Keratinocyte (primary cell): ENCODE results near the gene DLGAP1.

Experiments used
- EZH2 ChIP-seq: IDR thresholded peaks from one replicate; pipeline ENCODE4 v1.6.1; 2012; ENCODE audit warnings: inconsistent platforms, mild to moderate bottlenecking, low read length, moderate library complexity
- TF ChIP-seq, protein P1 (sequence below), 3 experiments: IDR thresholded peaks in 1 of 3; conservative IDR thresholded peaks in 1 of 3; optimal IDR thresholded peaks in 1 of 3; 2 replicates in 2 of 3; 3 replicates in 1 of 3; pipeline versions ENCODE3 to v1.5.1; 2011; ENCODE audit warnings: low read length in 3 of 3, mild to moderate bottlenecking in 3 of 3, moderate library complexity in 2 of 3, control low read depth in 1 of 3, inconsistent platforms in 1 of 3; ENCODE audit not compliant: insufficient read depth in 2 of 3; ENCODE audit errors: extremely low read depth in 1 of 3

DNA sequence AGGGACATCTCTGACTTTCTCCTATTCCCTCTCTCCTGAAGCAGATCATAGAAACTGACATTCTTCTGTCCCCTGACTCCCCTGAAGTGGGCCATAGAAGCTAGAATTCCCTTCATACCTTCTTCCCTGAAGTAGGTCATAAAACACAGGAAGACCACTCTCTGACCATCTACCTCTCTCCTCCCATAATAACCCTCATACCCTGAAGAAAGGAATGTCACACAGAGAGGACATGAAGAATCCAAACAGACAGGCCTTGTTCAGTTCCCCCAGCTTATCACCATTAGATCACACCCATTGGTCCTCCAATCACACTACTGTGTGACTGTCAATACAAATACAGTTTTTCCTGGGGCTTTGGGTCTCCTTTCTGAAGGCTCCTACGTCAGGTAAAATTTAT lies 347.1 kb downstream of the DLGAP1 start:
- TF ChIP-seq, protein P1, sequence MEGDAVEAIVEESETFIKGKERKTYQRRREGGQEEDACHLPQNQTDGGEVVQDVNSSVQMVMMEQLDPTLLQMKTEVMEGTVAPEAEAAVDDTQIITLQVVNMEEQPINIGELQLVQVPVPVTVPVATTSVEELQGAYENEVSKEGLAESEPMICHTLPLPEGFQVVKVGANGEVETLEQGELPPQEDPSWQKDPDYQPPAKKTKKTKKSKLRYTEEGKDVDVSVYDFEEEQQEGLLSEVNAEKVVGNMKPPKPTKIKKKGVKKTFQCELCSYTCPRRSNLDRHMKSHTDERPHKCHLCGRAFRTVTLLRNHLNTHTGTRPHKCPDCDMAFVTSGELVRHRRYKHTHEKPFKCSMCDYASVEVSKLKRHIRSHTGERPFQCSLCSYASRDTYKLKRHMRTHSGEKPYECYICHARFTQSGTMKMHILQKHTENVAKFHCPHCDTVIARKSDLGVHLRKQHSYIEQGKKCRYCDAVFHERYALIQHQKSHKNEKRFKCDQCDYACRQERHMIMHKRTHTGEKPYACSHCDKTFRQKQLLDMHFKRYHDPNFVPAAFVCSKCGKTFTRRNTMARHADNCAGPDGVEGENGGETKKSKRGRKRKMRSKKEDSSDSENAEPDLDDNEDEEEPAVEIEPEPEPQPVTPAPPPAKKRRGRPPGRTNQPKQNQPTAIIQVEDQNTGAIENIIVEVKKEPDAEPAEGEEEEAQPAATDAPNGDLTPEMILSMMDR (optimal IDR thresholded peaks at IDR 0.05 in 1 of 3, IDR thresholded peaks at IDR 0.05 in 1 of 3, conservative IDR thresholded peaks at IDR 0.05 in 1 of 3; ENCODE audit: extremely low read depth in 1 of 3, insufficient read depth in 2 of 3, low read length in 3 of 3): no peak
- no peak for TF ChIP-seq EZH2
